HG03095 (cell line): ENCODE data around the gene COLQ.
"Not testable (repeated sequence)": the region's sequence is repeated elsewhere in the genome, so short reads cannot be mapped to it uniquely, and the experiment has no call there.

Experiments used
- ATAC-seq: cut with Tn5 transposase; IDR thresholded peaks from one replicate; pipeline ENCODE4 v1.9.1; 2021; ENCODE audit warnings: moderate library complexity; ENCODE audit not compliant: unreplicated experiment

The COLQ gene

GRCh38 chr3:15493436-15493835, 28.1 kb downstream of the COLQ start:
- no peak for ATAC-seq

DNA sequence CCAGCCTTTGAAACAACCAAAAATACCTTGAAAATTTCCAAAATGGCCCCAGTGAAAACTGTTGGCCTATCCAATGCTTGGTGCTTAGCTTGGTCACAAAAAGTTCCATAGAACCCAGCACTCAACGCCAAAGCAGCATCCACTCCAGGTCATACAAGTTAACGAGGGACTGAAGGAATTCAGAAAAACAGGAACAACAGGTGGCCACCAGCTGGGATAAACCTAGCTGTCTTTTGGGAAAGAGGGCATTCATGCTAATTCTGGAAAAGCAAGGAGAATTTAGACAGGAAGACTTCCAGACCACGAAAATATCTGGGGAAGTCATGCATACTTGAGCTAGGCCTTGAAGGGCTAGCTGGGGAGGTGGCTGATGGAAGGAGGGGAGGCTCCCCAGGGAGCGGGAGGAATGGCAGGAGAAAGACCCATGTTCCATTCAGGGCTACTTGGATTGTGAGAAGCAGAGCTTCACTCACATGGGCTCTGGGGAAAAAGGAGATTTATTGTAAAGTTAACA, 28.6 kb downstream of the COLQ start:
- ATAC-seq: no peak

- no peak for ATAC-seq
These were observed 30.4 kb downstream of the COLQ start for GRCh38 chr3:15491143-15491542.

- ATAC-seq: no peak
These were observed 31.3 kb downstream of the COLQ start for GRCh38 chr3:15490158-15490557.

DNA sequence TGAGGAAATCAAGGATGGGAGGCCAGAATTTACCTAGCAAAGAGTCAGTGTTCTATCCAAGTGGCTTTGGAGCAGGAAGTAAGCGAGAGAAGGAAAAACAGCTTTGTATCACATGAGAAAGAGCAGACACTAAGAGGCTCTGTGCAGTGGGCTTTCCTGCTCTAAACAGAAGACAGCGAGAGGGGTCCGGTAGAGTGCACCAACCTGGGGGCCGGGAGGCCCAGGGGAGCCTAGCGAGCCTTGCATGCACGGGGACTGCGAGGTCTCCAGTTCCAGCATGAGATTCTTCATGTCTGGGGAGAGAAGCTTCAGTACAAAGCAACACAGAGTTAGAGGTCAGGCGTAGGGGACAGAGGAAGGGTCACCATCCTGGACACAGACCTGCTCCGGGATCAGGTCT, 33.5 kb downstream of the COLQ start:
- ATAC-seq: no peak

- ATAC-seq: no peak
These were observed 34.5 kb downstream of the COLQ start for GRCh38 chr3:15486979-15487378.

DNA sequence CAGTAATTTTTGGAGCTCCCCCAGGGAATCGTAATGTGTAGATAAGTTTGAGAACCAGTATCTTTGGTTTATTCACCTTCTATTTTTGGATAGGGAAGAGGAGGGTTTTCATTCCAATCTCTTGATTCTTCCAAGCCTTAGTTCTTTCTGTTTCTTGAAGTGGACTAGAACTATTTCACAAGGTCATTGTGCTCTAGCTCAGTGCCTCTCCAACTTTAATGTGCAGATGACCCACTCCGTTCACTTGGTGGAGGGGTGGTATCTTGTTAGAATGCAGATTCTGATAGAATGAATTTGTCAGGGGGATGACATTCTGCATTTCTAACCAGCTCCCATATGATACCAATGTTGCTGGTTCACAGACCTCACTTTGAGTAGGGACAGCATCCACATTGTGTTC, 35.5 kb downstream of the COLQ start:
- no peak for ATAC-seq

DNA sequence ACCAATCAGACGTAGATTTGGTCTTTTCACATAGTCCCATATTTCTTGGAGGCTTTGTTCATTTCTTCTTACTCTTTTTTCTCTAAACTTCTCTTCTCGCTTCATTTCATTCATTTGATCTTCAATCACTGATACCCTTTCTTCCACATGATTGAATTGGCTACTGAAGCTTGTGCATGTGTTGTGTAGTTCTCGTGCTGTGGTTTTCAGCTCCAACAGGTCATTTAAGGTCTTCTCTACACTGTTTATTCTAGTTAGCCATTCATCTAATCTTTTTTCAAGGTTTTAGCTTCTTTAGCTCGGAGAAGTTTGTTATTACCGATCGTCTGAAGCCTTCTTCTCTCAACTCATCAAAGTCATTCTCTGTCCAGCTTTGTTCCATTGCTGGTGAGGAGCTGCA, 37.0 kb downstream of the COLQ start:
- not testable (repeated sequence) for ATAC-seq

- no peak for ATAC-seq
These were observed 41.9 kb downstream of the COLQ start for GRCh38 chr3:15479400-15480224.

- no peak for ATAC-seq
These were observed 42.9 kb downstream of the COLQ start for GRCh38 chr3:15478640-15478979.

DNA sequence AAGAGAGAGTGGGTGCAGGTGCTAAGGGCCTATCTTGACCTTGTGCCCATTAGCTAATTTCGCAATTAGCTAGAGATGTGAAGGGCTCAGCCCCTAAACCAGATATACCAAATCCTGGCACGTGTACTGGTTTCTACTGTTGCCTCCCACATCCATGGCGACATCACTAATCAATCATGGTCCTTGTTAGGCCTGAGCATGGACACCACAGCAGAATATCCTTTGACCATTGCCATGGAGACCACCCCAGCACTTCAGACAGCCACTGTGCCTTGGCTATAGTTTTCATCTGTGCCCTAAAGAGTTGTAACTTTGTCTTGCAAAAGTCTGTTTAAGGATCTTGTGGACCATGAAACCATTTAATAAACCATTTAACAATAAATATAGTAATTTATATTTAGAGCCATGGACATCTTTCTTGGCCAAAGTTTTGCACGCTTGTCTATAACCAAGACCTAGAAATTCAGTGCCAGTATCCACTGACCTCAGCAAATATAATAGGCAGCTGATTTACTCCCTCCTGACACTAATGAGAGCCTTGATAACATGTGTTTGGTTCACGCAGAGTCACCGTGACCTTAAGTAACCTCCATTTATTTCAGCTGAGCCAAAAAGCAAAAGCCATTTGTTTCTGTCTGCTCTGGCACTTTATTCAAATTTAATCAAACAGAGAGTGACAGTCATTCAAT, 43.4 kb downstream of the COLQ start:
- ATAC-seq: no peak

DNA sequence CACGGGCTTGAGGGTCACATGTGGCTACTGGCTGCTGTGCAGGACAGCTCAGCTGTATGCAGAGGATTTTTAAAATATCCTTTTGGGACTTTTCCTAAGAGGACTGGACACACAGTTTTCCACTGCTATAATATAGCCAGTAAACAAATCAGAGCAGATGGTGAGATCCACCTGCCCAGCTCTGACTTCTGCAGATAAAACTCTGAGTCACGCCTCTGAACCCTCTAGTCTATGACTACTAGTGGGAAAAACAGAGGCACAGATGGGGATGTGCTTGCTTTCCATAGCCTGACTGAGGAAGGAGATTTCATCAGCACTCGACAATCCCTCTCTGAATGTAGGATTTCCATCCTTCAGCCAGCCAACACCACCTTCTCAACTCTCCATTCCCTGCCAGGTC, 45.1 kb downstream of the COLQ start:
- ATAC-seq: no peak

GRCh38 chr3:15475161-15475560, 46.3 kb downstream of the COLQ start:
- no peak for ATAC-seq

DNA sequence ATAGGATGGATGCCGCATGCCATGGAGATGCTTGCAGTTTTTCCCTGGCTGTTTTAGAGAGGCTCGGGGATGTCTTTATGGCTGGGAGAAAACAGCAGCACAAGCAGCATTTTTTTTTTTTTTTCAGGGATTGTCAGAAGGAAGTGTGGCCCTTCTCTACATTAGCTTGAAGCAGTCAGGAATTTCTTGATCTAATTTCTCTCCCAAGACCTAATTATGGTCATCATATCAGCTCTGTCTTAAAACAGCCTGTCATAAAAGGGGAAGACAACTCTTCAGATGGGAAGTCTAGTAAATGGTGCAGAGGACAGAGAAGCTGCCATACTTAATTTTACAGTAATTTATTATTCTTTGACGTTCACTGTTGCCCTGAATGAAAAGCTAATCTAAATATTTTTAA, 49.6 kb downstream of the COLQ start:
- ATAC-seq: no peak

GRCh38 chr3:15470849-15471248, 50.7 kb downstream of the COLQ start:
- ATAC-seq: no peak

DNA sequence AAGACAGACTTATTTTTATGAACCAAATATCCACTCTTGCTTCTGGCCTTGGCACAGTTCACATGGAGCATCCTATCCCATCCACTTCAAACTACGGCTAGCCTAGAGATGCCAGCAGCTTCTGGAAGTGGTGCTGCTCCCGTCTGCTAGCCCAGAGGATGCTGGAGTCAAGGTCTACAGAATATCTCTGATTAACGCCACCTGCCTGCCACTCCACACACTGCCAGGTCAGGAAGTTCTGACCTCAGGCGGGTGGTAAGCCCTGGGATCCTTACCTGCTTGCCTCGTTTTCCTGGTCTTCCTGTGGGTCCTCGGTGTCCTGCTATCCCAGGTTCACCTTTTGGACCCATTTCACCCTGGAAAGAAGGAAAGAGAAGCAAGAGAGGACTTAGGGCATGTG, 51.2 kb downstream of the COLQ start:
- no peak for ATAC-seq

DNA sequence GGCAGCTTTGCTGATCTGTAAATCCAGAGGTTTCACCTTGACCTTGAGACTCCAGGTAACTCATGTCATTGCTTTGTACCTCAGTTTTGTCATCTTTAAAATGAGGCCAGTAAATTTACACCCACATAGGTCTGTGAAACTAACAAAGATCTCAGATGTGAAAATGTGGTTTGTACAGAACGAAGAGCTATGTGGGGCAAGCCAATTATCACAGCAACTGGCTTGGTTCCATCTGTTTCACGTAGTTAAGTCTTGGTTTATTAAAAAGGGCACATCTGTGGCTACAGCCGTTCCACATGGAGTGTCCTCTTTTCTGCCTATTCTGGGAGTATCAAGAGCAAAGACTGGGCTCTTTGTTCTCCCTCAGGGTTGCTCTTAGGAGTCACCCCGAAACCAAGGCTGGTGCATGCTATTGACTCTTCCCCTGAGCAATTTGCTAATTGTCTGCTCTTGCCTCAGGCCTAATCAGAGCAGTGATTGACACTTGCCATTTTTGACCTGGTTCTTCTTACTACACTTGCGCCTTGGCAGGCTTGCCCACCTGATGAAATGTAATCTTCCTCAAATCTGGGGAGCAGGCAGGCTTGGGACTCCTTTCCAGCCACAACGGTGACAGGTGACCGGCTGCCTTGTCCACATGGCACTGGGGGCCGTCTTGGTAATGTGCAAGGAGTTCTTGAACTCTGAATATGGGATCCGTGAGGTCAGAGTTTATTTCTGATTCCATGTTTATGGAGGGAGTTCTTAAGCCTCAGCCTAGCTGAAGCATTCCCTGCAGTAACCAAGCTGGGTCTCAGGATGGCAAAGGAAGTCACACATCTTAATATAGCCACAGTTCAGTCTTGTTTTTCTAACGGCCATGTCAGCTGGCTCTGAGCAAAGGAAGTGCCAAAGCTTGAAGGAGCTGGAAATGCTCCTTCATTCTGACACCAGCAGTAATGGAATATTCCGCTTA, 54.0 kb downstream of the COLQ start:
- ATAC-seq: no peak

DNA sequence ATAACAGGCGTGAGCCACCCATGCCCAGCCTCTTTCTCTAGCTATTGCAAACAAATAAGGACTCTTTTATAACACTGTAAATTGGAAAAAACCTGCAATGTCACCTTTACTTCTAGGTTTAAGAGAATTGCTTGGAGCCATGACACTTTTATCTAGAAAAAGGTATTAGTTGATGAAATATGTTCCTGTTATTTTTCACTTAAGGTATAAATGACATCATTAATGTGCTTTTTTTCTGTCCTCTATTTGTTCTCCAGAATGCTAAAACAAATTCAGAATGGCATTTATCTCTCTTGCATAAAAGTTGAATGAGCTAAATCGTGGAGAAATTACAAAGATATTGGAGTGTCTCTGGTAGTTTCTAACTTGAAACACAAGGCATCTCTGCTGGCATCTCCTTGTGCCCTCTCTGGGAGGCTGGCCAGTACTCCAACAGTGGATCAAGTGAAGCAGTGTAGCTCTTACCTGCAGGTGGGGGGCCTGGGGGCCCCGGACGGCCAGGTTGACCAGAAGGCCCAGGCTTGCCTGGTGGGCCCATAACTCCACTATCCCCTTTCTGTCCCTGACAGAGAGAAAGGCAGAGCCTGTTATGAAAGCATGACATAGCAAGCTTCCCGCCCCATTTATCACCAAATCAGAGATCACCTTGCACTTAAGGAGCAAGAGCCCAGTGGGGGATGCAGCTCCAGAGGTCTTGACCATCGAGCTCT, 55.5 kb downstream of the COLQ start:
- ATAC-seq: no peak

DNA sequence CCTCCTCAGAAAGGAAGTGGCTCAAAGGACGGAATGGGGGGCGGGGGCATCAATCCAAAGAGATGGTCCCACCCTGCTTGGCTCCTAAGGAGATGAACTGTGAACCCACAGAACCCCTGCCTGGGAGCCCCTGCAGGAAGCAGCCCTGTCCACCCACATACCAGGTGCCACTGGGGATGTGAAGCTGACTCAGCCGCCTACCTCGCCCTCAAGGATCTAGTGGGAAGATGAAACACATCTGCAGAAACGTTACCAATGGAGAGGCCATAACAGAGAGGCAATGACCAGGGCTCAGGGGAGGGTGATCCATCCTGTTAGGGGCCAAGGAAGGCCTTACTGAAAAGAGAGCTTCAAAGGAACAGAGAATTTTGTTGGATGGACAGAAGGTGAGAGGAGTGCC, 59.1 kb downstream of the COLQ start:
- no peak for ATAC-seq

DNA sequence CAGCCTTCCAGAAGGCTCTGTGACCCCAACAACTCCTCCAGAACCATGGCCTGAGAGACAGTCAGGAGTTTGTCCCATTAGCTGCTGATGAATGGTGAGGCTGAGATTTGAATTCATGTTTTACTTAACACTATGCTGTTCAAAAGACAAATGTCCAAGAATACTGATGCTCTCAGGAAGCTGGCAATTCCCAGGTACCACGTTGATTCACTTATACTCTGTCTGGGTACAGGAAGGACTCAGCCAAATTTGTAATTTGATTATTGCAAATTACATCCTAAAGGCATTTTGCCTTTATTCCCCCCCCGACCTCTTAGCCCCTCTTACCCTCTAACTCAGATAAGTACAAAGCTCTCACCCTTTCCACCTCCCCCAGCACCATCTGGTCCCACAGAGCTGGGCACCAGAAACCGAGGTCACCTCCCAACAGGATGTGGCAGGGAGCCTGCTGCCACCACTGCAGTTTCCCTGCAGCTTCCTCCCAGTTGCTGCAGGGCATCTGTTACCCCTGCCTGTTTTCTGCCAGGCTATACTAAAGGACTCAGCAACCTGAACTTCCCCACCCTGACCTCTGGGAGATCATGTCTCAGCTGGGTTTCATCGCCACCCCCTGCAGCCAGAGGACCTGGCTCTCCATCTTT, 60.5 kb downstream of the COLQ start:
- ATAC-seq: no peak
